Left lung (tissue), 10 donors: ENCODE results near the gene PHACTR3. TPM values are rescaled to one million over a fixed set of nuclear protein-coding genes. Genes with fewer than 3 reads are reported as not detected.

Experiments
- ATAC-seq: fragments of 200-7000 bp; cut with Tn5 transposase; one replicate; pipeline ENCODE4 v1.9.1; 2020; ENCODE audit warnings: moderate library complexity
- DNase-seq, 4 donors: peaks; one replicate each; pipeline ENCODE4 v3.0.0-alpha.2; 2013 to 2020
- H3K27ac ChIP-seq, 2 donors: fragments of 200-600 bp; sonication (generic) in 1 of 2; one replicate each; pipeline versions ENCODE4 v1.5.0 to v1.8.0; 2020 to 2021
- H3K27me3 ChIP-seq, 2 donors: fragments of 200-600 bp; sonication (generic) in 1 of 2; one replicate each; pipeline versions ENCODE4 v1.5.0 to v1.8.0; 2020 to 2021
- H3K36me3 ChIP-seq, 2 donors: fragments of 200-600 bp; sonication (generic) in 1 of 2; one replicate each; pipeline versions ENCODE4 v1.5.0 to v1.8.0; 2020 to 2021
- H3K4me1 ChIP-seq, 2 donors: fragments of 200-600 bp; one replicate each; pipeline ENCODE4 v1.8.0; 2021
- H3K4me3 ChIP-seq, 2 donors: fragments of 200-600 bp; sonication (generic) in 1 of 2; one replicate each; pipeline versions ENCODE4 v1.5.0 to v1.8.0; 2020 to 2021; ENCODE audit warnings: mild to moderate bottlenecking in 1 of 2
- H3K9me3 ChIP-seq, 2 donors: fragments of 200-600 bp; sonication (generic) in 1 of 2; one replicate each; pipeline versions ENCODE4 v1.5.0 to v1.8.0; 2020 to 2021
- CTCF ChIP-seq, 2 donors: fragments of 200-600 bp; sonication (generic) in 1 of 2; IDR thresholded peaks; one replicate each; pipeline versions ENCODE4 v1.5.0 to v1.8.0; 2021; ENCODE audit warnings: antibody characterized with exemption in 2 of 2
- intact Hi-C, 2 donors: fragments of 100-400 bp; cut with DNase I; formaldehyde crosslinking; loops; one replicate each; pipeline versions ENCODE4 v1.11.2 to v1.14.2; 2022
- polyA plus RNA-seq, 6 donors: library from polyadenylated mRNA; unstranded; fragments of 120-200 nt; gene quantifications; one replicate each; pipeline ENCODE4 v1.2.1, GENCODE V29; 2013; ENCODE audit not compliant: insufficient read length in 6 of 6
- total RNA-seq, 2 donors: library from RNA; stranded (reverse); fragmentation: NEBNext Ultra II Directional; extraction: Animal tissue kit (Norgen Biotek cat#: 25700); gene quantifications; one replicate each; pipeline ENCODE4 v1.2.1, GENCODE V29; 2021
- donor health status: DM: no; HTN: yes; CAD: no.
- donor health status: DM: no; HTN: no; CAD: no.

PHACTR3 gene
- total and polyA plus RNA-seq, 8 donors: 3.5 to 14.5 (median 4.4) TPM

GRCh38 chr20:59817406-59817805, 213.1 kb downstream of the PHACTR3 start:
- Histone ChIP-seq H3K27ac (no peak overlapping the region), H3K36me3 (no peaks in the 10 kb centered on the region), H3K9me3 (no peaks in the 10 kb centered on the region), H3K4me3 (no peak overlapping the region), H3K27me3 (peaks cover 0 to 9% of the 10 kb centered on the region in 2 donors), H3K4me1 (no peaks in the 10 kb centered on the region)
- ATAC-seq (no peak), DNase-seq (no peak)
- intact Hi-C loops: no loop called here
- TF ChIP-seq CTCF (IDR thresholded peaks at IDR 0.05): no peak

- no peak for ATAC-seq
- Histone ChIP-seq H3K27ac (no peak overlapping the region), H3K4me3 (no peak overlapping the region), H3K9me3 (no peaks in the 10 kb centered on the region), H3K27me3 (peaks cover 0 to 9% of the 10 kb centered on the region in 2 donors), H3K36me3 (no peaks in the 10 kb centered on the region), H3K4me1 (no peaks in the 10 kb centered on the region)
- no peak for TF ChIP-seq CTCF (IDR thresholded peaks at IDR 0.05)
- no peak for DNase-seq
- intact Hi-C loops: no loop called here
These were observed 213.7 kb downstream of the PHACTR3 start for GRCh38 chr20:59817846-59818615.

- Histone ChIP-seq H3K27me3 (peaks cover 0 to 9% of the 10 kb centered on the region in 2 donors), H3K4me1 (no peaks in the 10 kb centered on the region), H3K36me3 (no peaks in the 10 kb centered on the region), H3K27ac (no peak overlapping the region), H3K9me3 (no peaks in the 10 kb centered on the region), H3K4me3 (no peak overlapping the region)
- TF ChIP-seq CTCF (IDR thresholded peaks at IDR 0.05): no peak
- DNase-seq (no peak), ATAC-seq (no peak)
- intact Hi-C loops: no loop called here
These were observed 214.6 kb downstream of the PHACTR3 start for GRCh38 chr20:59818911-59819310.

- no peak overlapping the region for H3K4me3 ChIP-seq
- H3K4me1 ChIP-seq: no peaks in the 10 kb centered on the region
- TF ChIP-seq CTCF (IDR thresholded peaks at IDR 0.05): no peak
- peaks cover 0 to 9% of the 10 kb centered on the region in 2 donors for H3K27me3 ChIP-seq
- DNase-seq (no peak), ATAC-seq (no peak)
- H3K27ac ChIP-seq: no peak overlapping the region
- intact Hi-C loops: no loop called here
- no peaks in the 10 kb centered on the region for H3K36me3 ChIP-seq
- H3K9me3 ChIP-seq: no peaks in the 10 kb centered on the region
These were observed 215.3 kb downstream of the PHACTR3 start for GRCh38 chr20:59819496-59820203.
